Neural cell (in vitro differentiated cells): ENCODE results near the gene OAS1. TPM values are rescaled to one million over a fixed set of nuclear protein-coding genes. Genes with fewer than 3 reads are reported as not detected.

Experiments used
- H2AFZ ChIP-seq: fragments of 200-600, 300-800 bp; sonication (generic), shearing (Covaris generic); 2 replicates; pipeline ENCODE4 v1.6.0; 2014; ENCODE audit warnings: low read depth, mild to moderate bottlenecking, antibody characterized with exemption, low read length, moderate library complexity
- H3F3A ChIP-seq: fragments of 200-600 bp; shearing (Covaris generic); 2 replicates; pipeline ENCODE4 v1.6.1; 2016; ENCODE audit warnings: mild to moderate bottlenecking, moderate library complexity, mixed read lengths, antibody characterized with exemption, low read length; ENCODE audit not compliant: insufficient read depth, poor library complexity, severe bottlenecking
- H3K27ac ChIP-seq: fragments of 200-600, 300-800 bp; sonication (generic), shearing (Covaris generic); 2 replicates; pipeline ENCODE4 v1.5.1; 2014; ENCODE audit warnings: mild to moderate bottlenecking, low read length, moderate library complexity
- H3K27me3 ChIP-seq: fragments of 300-800, 200-600 bp; sonication (generic), shearing (Covaris generic); 2 replicates; pipeline ENCODE4 v1.6.0; 2014; ENCODE audit warnings: mild to moderate bottlenecking, low read depth, low read length, moderate library complexity; ENCODE audit not compliant: insufficient read depth
- H3K36me3 ChIP-seq: fragments of 300-800, 200-600 bp; sonication (generic), shearing (Covaris generic); 2 replicates; pipeline ENCODE4 v1.5.1; 2014; ENCODE audit warnings: mild to moderate bottlenecking, antibody characterized with exemption, low read length, moderate library complexity; ENCODE audit not compliant: insufficient read depth
- H3K4me2 ChIP-seq: fragments of 300-800, 200-600 bp; sonication (generic), shearing (Covaris generic); 2 replicates; pipeline ENCODE4 v1.6.0; 2014; ENCODE audit warnings: mild to moderate bottlenecking, low read length
- H3K4me3 ChIP-seq: fragments of 300-800, 200-600 bp; sonication (generic), shearing (Covaris generic); 2 replicates; pipeline ENCODE4 v1.5.1; 2014; ENCODE audit warnings: mild to moderate bottlenecking, low read length, moderate library complexity
- H3K79me2 ChIP-seq: fragments of 200-600 bp; shearing (Covaris generic); replicated peaks from 2 replicates; pipeline ENCODE4 v1.6.0; 2014; ENCODE audit warnings: mild to moderate bottlenecking, low read length, moderate library complexity; ENCODE audit not compliant: insufficient read depth
- H3K9ac ChIP-seq: fragments of 300-800, 200-600 bp; sonication (generic), shearing (Covaris generic); 2 replicates; pipeline ENCODE4 v1.6.1; 2016; ENCODE audit warnings: mild to moderate bottlenecking, low read length, mixed read lengths
- H3K9me2 ChIP-seq: fragments of 200-600 bp; shearing (Covaris generic); 2 replicates; pipeline ENCODE4 v1.6.1; 2016; ENCODE audit warnings: mild to moderate bottlenecking, low read length, mixed read lengths; ENCODE audit not compliant: insufficient read depth
- H3K9me3 ChIP-seq: fragments of 200-600, 300-800 bp; sonication (generic), shearing (Covaris generic); 2 replicates; pipeline ENCODE4 v1.6.1; 2016; ENCODE audit warnings: mild to moderate bottlenecking, mixed run types, low read length, moderate library complexity, mixed read lengths
- H4K20me1 ChIP-seq: fragments of 200-600 bp; shearing (Covaris generic); 2 replicates; pipeline ENCODE4 v1.6.1; 2016; ENCODE audit warnings: mild to moderate bottlenecking, mixed run types; ENCODE audit not compliant: insufficient read depth
- CTCF ChIP-seq: fragments of 450-650 bp; IDR thresholded peaks from 2 replicates; pipeline ENCODE4 v1.5.1; 2014; ENCODE audit warnings: antibody characterized with exemption, mild to moderate bottlenecking, moderate library complexity; ENCODE audit not compliant: poor library complexity, severe bottlenecking
- EP300 ChIP-seq: fragments of 450-650 bp; conservative IDR thresholded peaks from 2 replicates; pipeline ENCODE4 v1.6.1; 2014; ENCODE audit warnings: antibody characterized with exemption, mild to moderate bottlenecking, moderate library complexity; ENCODE audit not compliant: poor library complexity, severe bottlenecking
- EZH2 ChIP-seq: fragments of 200-600, 300-800 bp; shearing (Covaris generic), sonication (generic); IDR thresholded peaks from 2 replicates; pipeline ENCODE4 v1.6.1; 2014; ENCODE audit warnings: antibody characterized with exemption, low read length, borderline replicate concordance, mild to moderate bottlenecking; ENCODE audit not compliant: insufficient read depth, poor library complexity, severe bottlenecking
- MXI1 ChIP-seq: fragments of 450-650 bp; conservative IDR thresholded peaks from 2 replicates; pipeline ENCODE4 v1.6.1; 2014; ENCODE audit warnings: antibody characterized with exemption, mild to moderate bottlenecking; ENCODE audit not compliant: poor library complexity, severe bottlenecking
- POLR2AphosphoS5 ChIP-seq: IDR thresholded peaks from 2 replicates; pipeline ENCODE4 v1.6.1; 2012
- RAD21 ChIP-seq: fragments of 450-650 bp; conservative IDR thresholded peaks from 2 replicates; pipeline ENCODE4 v1.6.1; 2014; ENCODE audit warnings: antibody characterized with exemption, mild to moderate bottlenecking, moderate library complexity
- REST ChIP-seq: IDR thresholded peaks from 2 replicates; pipeline ENCODE4 v1.6.1; 2012; ENCODE audit warnings: borderline replicate concordance
- SMC3 ChIP-seq: fragments of 450-650 bp; conservative IDR thresholded peaks from 2 replicates; pipeline ENCODE4 v1.6.1; 2014; ENCODE audit warnings: antibody characterized with exemption, mild to moderate bottlenecking, moderate library complexity; ENCODE audit not compliant: poor library complexity
- TAF1 ChIP-seq: IDR thresholded peaks from 2 replicates; pipeline ENCODE4 v1.6.1; 2012; ENCODE audit warnings: low read depth
- polyA plus RNA-seq: library from polyadenylated mRNA; depleted of rRNA; stranded (reverse); fragments of >200 nt; gene quantifications from 2 replicates; pipeline ENCODE4 v1.2.3, GENCODE V29; 2014

Gene OAS1
- polyA plus RNA-seq, 1 donor from 2014 or later = not detected

- Histone ChIP-seq H3K9ac (no peak overlapping the region), H3K27ac (no peak overlapping the region), H3K79me2 (no peaks in the 10 kb centered on the region), H3K9me2 (no peaks in the 10 kb centered on the region), H3K9me3 (no peaks in the 10 kb centered on the region), H3K27me3 (no peaks in the 10 kb centered on the region), H3K4me2 (no peak overlapping the region), H3K36me3 (no peaks in the 10 kb centered on the region), H3K4me3 (no peak overlapping the region), H2AFZ (no peak overlapping the region), H4K20me1 (no peaks in the 10 kb centered on the region), H3F3A (no peaks in the 10 kb centered on the region)
- TF ChIP-seq REST (no peak), EP300 (no peak)
Observed at GRCh38 chr12:112929715-112930114, 23.0 kb downstream of the OAS1 start.

GRCh38 chr12:112930350-112930749 lies 23.6 kb downstream of the OAS1 start:
- TF ChIP-seq CTCF (no peak), POLR2AphosphoS5 (no peak), REST (no peak), TAF1 (no peak), MXI1 (no peak), EZH2 (no peak), SMC3 (no peak), EP300 (no peak), RAD21 (no peak)
- no peaks in the 10 kb centered on the region for H4K20me1 ChIP-seq
- no peaks in the 10 kb centered on the region for H3K9me3 ChIP-seq
- no peaks in the 10 kb centered on the region for H3K36me3 ChIP-seq
- no peak overlapping the region for H3K4me2 ChIP-seq
- H3K79me2 ChIP-seq = no peaks in the 10 kb centered on the region
- no peak overlapping the region for H2AFZ ChIP-seq
- H3K27ac ChIP-seq = no peak overlapping the region
- H3K4me3 ChIP-seq = no peak overlapping the region
- no peaks in the 10 kb centered on the region for H3K9me2 ChIP-seq
- no peaks in the 10 kb centered on the region for H3F3A ChIP-seq
- no peaks in the 10 kb centered on the region for H3K27me3 ChIP-seq
- no peak overlapping the region for H3K9ac ChIP-seq
